Measurements from ENCODE around the gene THOC6. TPM values are rescaled to one million over a fixed set of nuclear protein-coding genes. Genes with fewer than 3 reads are reported as not detected.
A peak's percentile ranks its signal among the peaks of the same experiment; 100 is the strongest.

Gene THOC6
- total and polyA plus RNA-seq, 9 of the 15 experiments (the other 6 are each of a cell fraction or from before 2014, with no cell fraction given): 2.5 to 65.4 (median 42.3) TPM

- TF ChIP-seq KLF10 (CRISPR knock-in tag; IDR thresholded peaks at IDR 0.05): no peak
- TF ChIP-seq IRF2 (CRISPR knock-in tag; IDR thresholded peaks at IDR 0.05): no peak
- no peak for TF ChIP-seq ZNF282 (CRISPR knock-in tag; IDR thresholded peaks at IDR 0.05)
- no peak for TF ChIP-seq ZNF175 (CRISPR knock-in tag; IDR thresholded peaks at IDR 0.05; ENCODE audit: low read depth)
- no peak for TF ChIP-seq GTF2A2 (tag; IDR thresholded peaks at IDR 0.05)
- TF ChIP-seq, protein P1, sequence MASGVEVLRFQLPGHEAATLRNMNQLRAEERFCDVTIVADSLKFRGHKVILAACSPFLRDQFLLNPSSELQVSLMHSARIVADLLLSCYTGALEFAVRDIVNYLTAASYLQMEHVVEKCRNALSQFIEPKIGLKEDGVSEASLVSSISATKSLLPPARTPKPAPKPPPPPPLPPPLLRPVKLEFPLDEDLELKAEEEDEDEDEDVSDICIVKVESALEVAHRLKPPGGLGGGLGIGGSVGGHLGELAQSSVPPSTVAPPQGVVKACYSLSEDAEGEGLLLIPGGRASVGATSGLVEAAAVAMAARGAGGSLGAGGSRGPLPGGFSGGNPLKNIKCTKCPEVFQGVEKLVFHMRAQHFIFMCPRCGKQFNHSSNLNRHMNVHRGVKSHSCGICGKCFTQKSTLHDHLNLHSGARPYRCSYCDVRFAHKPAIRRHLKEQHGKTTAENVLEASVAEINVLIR (CRISPR knock-in tag; IDR thresholded peaks at IDR 0.05): no peak
- TF ChIP-seq FOXK1 (CRISPR knock-in tag; IDR thresholded peaks at IDR 0.05; ENCODE audit: borderline replicate concordance): no peak
- TF ChIP-seq SNIP1 (IDR thresholded peaks at IDR 0.05; ENCODE audit: low read depth): no peak
- TF ChIP-seq EZH2 (IDR thresholded peaks at IDR 0.05; ENCODE audit: borderline replicate concordance, low read depth, low read length): no peak
- TF ChIP-seq, protein P2, sequence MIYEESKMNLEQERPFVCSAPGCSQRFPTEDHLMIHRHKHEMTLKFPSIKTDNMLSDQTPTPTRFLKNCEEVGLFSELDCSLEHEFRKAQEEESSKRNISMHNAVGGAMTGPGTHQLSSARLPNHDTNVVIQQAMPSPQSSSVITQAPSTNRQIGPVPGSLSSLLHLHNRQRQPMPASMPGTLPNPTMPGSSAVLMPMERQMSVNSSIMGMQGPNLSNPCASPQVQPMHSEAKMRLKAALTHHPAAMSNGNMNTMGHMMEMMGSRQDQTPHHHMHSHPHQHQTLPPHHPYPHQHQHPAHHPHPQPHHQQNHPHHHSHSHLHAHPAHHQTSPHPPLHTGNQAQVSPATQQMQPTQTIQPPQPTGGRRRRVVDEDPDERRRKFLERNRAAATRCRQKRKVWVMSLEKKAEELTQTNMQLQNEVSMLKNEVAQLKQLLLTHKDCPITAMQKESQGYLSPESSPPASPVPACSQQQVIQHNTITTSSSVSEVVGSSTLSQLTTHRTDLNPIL (CRISPR knock-in tag; IDR thresholded peaks at IDR 0.05): no peak
- TF ChIP-seq POLR2AphosphoS2 (IDR thresholded peaks at IDR 0.05; ENCODE audit: low read length): no peak
- TF ChIP-seq, protein P3, sequence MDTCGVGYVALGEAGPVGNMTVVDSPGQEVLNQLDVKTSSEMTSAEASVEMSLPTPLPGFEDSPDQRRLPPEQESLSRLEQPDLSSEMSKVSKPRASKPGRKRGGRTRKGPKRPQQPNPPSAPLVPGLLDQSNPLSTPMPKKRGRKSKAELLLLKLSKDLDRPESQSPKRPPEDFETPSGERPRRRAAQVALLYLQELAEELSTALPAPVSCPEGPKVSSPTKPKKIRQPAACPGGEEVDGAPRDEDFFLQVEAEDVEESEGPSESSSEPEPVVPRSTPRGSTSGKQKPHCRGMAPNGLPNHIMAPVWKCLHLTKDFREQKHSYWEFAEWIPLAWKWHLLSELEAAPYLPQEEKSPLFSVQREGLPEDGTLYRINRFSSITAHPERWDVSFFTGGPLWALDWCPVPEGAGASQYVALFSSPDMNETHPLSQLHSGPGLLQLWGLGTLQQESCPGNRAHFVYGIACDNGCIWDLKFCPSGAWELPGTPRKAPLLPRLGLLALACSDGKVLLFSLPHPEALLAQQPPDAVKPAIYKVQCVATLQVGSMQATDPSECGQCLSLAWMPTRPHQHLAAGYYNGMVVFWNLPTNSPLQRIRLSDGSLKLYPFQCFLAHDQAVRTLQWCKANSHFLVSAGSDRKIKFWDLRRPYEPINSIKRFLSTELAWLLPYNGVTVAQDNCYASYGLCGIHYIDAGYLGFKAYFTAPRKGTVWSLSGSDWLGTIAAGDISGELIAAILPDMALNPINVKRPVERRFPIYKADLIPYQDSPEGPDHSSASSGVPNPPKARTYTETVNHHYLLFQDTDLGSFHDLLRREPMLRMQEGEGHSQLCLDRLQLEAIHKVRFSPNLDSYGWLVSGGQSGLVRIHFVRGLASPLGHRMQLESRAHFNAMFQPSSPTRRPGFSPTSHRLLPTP (IDR thresholded peaks at IDR 0.05; ENCODE audit: borderline replicate concordance, extremely low read depth, insufficient read length): no peak
- peak; percentile 36 to 37; a peak in 3 of 4 replicates for TF ChIP-seq RAD21 (CRISPR knock-in tag; conservative IDR thresholded peaks at IDR 0.05 in 1 of 2, IDR thresholded peaks at IDR 0.05 in 1 of 2)
- no peak for TF ChIP-seq TCF3 (CRISPR knock-in tag; IDR thresholded peaks at IDR 0.05)
- TF ChIP-seq ELF4 (CRISPR knock-in tag; IDR thresholded peaks at IDR 0.05): no peak
- no peak for TF ChIP-seq GABPB2 (CRISPR knock-in tag; conservative IDR thresholded peaks at IDR 0.05)
- no peak for TF ChIP-seq ZNF449 (CRISPR knock-in tag; IDR thresholded peaks at IDR 0.05)
- no peak for TF ChIP-seq CBFA2T2 (conservative IDR thresholded peaks at IDR 0.05)
Measured at GRCh38 chr16:3021449-3022207, 2.2 kb upstream of the THOC6 start (continued).

All from K562 (cell line).